ENCODE data around the gene EXOC3.
A peak's percentile ranks its signal among the peaks of the same experiment; 100 is the strongest.

Gene EXOC3

GRCh38 chr5:514101-514485 is 71.1 kb downstream of the EXOC3 start:
- no peaks in the 10 kb centered on the region for H3K27me3 ChIP-seq (ENCODE audit: control insufficient read depth in 1 of 2, insufficient read depth in 2 of 2, low read length in 2 of 2)
- H3K36me3 ChIP-seq (ENCODE audit: control insufficient read depth in 1 of 2, insufficient read depth in 2 of 2, low read length in 2 of 2) = no peaks in the 10 kb centered on the region
- H3K4me3 ChIP-seq (ENCODE audit: low read depth in 1 of 2, low read length in 2 of 2) = peak overlapping the region in 1 of 2 donors; percentile 16
- H3K9ac ChIP-seq (ENCODE audit: low read depth in 1 of 2, low read length in 2 of 2) = peak overlapping the region; percentile 26 to 32
- no peak overlapping the region for H3K27ac ChIP-seq (ENCODE audit: low read depth, low read length)
- peaks cover 30 to 34% of the 10 kb centered on the region in 2 donors for H3K4me1 ChIP-seq (ENCODE audit: control insufficient read depth in 1 of 2, insufficient read depth in 2 of 2, low read length in 2 of 2)
- H3K9me3 ChIP-seq (ENCODE audit: control insufficient read depth in 1 of 2, low read length in 2 of 2) = no peaks in the 10 kb centered on the region

GRCh38 chr5:514673-515072 is 71.7 kb downstream of the EXOC3 start:
- no peaks in the 10 kb centered on the region for H3K9me3 ChIP-seq (ENCODE audit: control insufficient read depth in 1 of 2, low read length in 2 of 2)
- H3K9ac ChIP-seq (ENCODE audit: low read depth in 1 of 2, low read length in 2 of 2) = peak overlapping the region; percentile 26 to 32
- no peaks in the 10 kb centered on the region for H3K36me3 ChIP-seq (ENCODE audit: control insufficient read depth in 1 of 2, insufficient read depth in 2 of 2, low read length in 2 of 2)
- H3K27ac ChIP-seq (ENCODE audit: low read depth, low read length) = peak overlapping the region; percentile 23
- H3K4me3 ChIP-seq (ENCODE audit: low read depth in 1 of 2, low read length in 2 of 2) = no peak overlapping the region
- peaks cover 35 to 39% of the 10 kb centered on the region in 2 donors for H3K4me1 ChIP-seq (ENCODE audit: control insufficient read depth in 1 of 2, insufficient read depth in 2 of 2, low read length in 2 of 2)
- no peaks in the 10 kb centered on the region for H3K27me3 ChIP-seq (ENCODE audit: control insufficient read depth in 1 of 2, insufficient read depth in 2 of 2, low read length in 2 of 2)

- no peaks in the 10 kb centered on the region for H3K27me3 ChIP-seq (ENCODE audit: control insufficient read depth in 1 of 2, insufficient read depth in 2 of 2, low read length in 2 of 2)
- H3K27ac ChIP-seq (ENCODE audit: low read depth, low read length) = no peak overlapping the region
- H3K4me1 ChIP-seq (ENCODE audit: control insufficient read depth in 1 of 2, insufficient read depth in 2 of 2, low read length in 2 of 2) = peaks cover 39 to 42% of the 10 kb centered on the region in 2 donors
These were observed 72.4 kb downstream of the EXOC3 start for GRCh38 chr5:515273-515836.

GRCh38 chr5:516338-516925 is 73.5 kb downstream of the EXOC3 start:
- Histone ChIP-seq H3K4me1 (ENCODE audit: control insufficient read depth in 1 of 2, insufficient read depth in 2 of 2, low read length in 2 of 2) (peaks cover 45 to 47% of the 10 kb centered on the region in 2 donors), H3K9me3 (ENCODE audit: control insufficient read depth in 1 of 2, low read length in 2 of 2) (no peaks in the 10 kb centered on the region), H3K4me3 (ENCODE audit: low read depth in 1 of 2, low read length in 2 of 2) (no peak overlapping the region), H3K9ac (ENCODE audit: low read depth in 1 of 2, low read length in 2 of 2) (no peak overlapping the region), H3K27ac (ENCODE audit: low read depth, low read length) (no peak overlapping the region), H3K36me3 (ENCODE audit: control insufficient read depth in 1 of 2, insufficient read depth in 2 of 2, low read length in 2 of 2) (no peaks in the 10 kb centered on the region), H3K27me3 (ENCODE audit: control insufficient read depth in 1 of 2, insufficient read depth in 2 of 2, low read length in 2 of 2) (no peaks in the 10 kb centered on the region)

More at GRCh38 chr5:515273-515836, 72.4 kb downstream of the EXOC3 start:
- Histone ChIP-seq H3K36me3 (ENCODE audit: control insufficient read depth in 1 of 2, insufficient read depth in 2 of 2, low read length in 2 of 2) (no peaks in the 10 kb centered on the region), H3K9me3 (ENCODE audit: control insufficient read depth in 1 of 2, low read length in 2 of 2) (no peaks in the 10 kb centered on the region), H3K4me3 (ENCODE audit: low read depth in 1 of 2, low read length in 2 of 2) (no peak overlapping the region), H3K9ac (ENCODE audit: low read depth in 1 of 2, low read length in 2 of 2) (peak overlapping the region in 1 of 2 donors; percentile 8)

All from duodenal mucosa (tissue), 2 donors.